ENCODE results near the gene GSC2.

Gene GSC2

DNA sequence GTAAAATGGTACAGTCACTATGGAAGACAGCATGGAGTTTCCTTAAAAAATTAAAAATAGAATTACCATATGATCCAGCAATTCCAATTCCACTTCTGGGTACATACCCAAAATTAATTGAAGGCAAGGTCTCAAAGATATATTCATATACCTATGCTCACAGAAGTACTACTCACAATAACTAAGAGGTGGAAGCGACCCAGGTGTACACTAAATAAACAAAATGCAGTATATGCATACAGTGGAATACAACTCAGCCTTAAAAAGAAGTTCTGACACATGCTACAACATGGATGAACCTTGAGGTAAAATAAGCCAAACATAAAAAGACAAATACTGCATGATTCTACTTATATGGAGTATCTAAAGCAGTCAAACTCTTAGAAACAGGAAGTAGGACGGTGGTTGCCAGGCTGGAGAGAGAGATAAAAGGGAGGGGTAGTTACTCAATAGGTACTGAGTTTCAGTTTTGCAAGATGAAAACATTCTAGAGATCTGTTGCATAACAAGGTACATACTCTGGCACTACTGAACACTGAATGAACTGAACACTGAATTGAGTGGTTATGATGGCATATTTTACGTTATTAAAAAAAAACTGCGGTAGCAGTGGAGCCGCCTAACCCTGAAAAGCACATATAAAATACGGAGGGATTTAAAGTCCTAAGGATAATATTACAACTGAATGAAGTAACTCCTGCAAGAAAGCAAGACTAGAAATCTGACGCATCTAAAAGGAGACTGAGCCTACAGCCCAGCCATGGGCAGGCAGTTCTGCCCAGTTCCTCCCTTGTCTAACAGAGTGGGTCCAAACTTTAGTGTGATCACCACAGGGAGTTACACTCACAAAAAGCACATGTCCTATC lies 40.7 kb downstream of the GSC2 start:
- TF ChIP-seq CTCF (IDR thresholded peaks at IDR 0.05; ENCODE audit: low read depth, low read length) = no peak
- Histone ChIP-seq H3K4me3 (ENCODE audit: low read depth, low read length) (no peak overlapping the region), H3K36me3 (peaks cover 6% of the 10 kb centered on the region; the same call in 1 of the 2 replicates), H3K9me3 (no peaks in the 10 kb centered on the region), H3K4me1 (no peaks in the 10 kb centered on the region), H3K27me3 (no peaks in the 10 kb centered on the region)
- DNase-seq = no peak

- H3K36me3 ChIP-seq = peaks cover 6% of the 10 kb centered on the region; the same call in 1 of the 2 replicates
- no peak for TF ChIP-seq CTCF (IDR thresholded peaks at IDR 0.05; ENCODE audit: low read depth, low read length)
- DNase-seq = no peak
- no peaks in the 10 kb centered on the region for H3K27me3 ChIP-seq
- H3K9me3 ChIP-seq = no peaks in the 10 kb centered on the region
- H3K4me3 ChIP-seq (ENCODE audit: low read depth, low read length) = no peak overlapping the region
- no peaks in the 10 kb centered on the region for H3K4me1 ChIP-seq
Observed at GRCh38 chr22:19108807-19109197, 41.3 kb downstream of the GSC2 start.

- no peaks in the 10 kb centered on the region for H3K27me3 ChIP-seq
- H3K4me1 ChIP-seq = no peaks in the 10 kb centered on the region
- H3K4me3 ChIP-seq (ENCODE audit: low read depth, low read length) = no peak overlapping the region
- H3K9me3 ChIP-seq = no peaks in the 10 kb centered on the region
- TF ChIP-seq CTCF (IDR thresholded peaks at IDR 0.05; ENCODE audit: low read depth, low read length) = no peak
- H3K36me3 ChIP-seq = peaks cover 6% of the 10 kb centered on the region; the same call in 1 of the 2 replicates
- no peak for DNase-seq
Observed at GRCh38 chr22:19107730-19108074, 42.4 kb downstream of the GSC2 start.

DNA sequence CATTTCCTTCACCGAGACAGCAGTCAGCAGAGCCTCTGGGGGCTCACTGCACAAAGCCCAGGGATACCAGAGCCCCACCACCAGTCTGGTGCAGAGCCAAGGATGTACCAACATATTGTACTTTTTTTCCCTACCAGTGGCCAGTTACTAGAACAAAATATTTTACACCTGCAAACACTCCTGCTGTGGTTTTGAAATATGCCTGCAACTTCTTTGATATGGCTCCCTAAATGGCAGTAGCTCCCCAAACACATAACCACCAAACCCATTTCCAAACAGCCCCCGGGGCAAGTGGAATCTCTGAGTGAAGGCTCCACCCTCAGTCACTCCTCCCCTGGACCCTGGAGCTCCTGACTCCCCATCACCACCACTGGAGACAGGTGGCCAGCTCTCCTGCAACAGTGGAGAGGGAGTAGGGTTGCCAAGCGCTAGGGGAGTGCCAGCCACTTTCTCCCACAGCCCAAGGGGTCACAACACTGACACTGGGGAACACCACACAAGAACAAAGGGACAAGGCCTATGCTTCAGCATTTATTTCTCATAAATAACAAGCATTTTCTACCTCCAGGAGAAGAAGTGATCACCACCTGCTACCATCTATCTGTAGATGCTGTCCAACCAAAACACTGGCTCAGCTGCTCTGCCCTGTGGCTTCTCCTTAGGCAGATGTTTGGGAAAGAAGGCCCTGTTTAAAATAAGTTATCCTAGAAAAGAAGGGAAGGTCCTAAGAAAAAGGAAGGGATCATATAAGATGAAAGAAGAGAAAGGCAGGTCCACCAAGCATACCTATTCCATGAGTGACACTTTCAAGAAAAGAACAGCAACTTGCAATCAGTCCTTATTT lies 43.0 kb downstream of the GSC2 start:
- DNase-seq = no peak
- Histone ChIP-seq H3K36me3 (peaks cover 6% of the 10 kb centered on the region; the same call in 1 of the 2 replicates), H3K9me3 (no peaks in the 10 kb centered on the region), H3K4me3 (ENCODE audit: low read depth, low read length) (no peak overlapping the region), H3K27me3 (no peaks in the 10 kb centered on the region), H3K4me1 (no peaks in the 10 kb centered on the region)
- TF ChIP-seq CTCF (IDR thresholded peaks at IDR 0.05; ENCODE audit: low read depth, low read length) = no peak

- Histone ChIP-seq H3K27me3 (no peaks in the 10 kb centered on the region), H3K4me1 (no peaks in the 10 kb centered on the region), H3K36me3 (peaks cover 4% of the 10 kb centered on the region; the same call in 1 of the 2 replicates), H3K4me3 (ENCODE audit: low read depth, low read length) (no peak overlapping the region), H3K9me3 (no peaks in the 10 kb centered on the region)
- peak; percentile 34 for DNase-seq
- TF ChIP-seq CTCF (IDR thresholded peaks at IDR 0.05; ENCODE audit: low read depth, low read length) = peak; percentile 54
Observed at GRCh38 chr22:19105867-19106802, 44.0 kb downstream of the GSC2 start.
